K562 (cell line): ENCODE results near the gene HMGCL. TPM values are rescaled to one million over a fixed set of nuclear protein-coding genes. Genes with fewer than 3 reads are reported as not detected.

Experiments
- ARID1B ChIP-seq: fragments of 450-650 bp; IDR thresholded peaks from 2 replicates; pipeline ENCODE4 v1.6.1; 2016; ENCODE audit warnings: antibody characterized with exemption, mild to moderate bottlenecking, inconsistent platforms
- BRCA1 ChIP-seq, 2 experiments: fragments of 450-650 bp in 1 of 2; sonication (generic) in 1 of 2; formaldehyde crosslinking in 1 of 2; IDR thresholded peaks; 2 replicates each; pipeline versions ENCODE4 v1.5.0 to v1.6.1; 2017 to 2020; ENCODE audit warnings: mild to moderate bottlenecking in 1 of 2, missing genetic modification reagents in 1 of 2
- CREB1 ChIP-seq, 2 experiments: sonication (generic) in 1 of 2; formaldehyde crosslinking in 1 of 2; IDR thresholded peaks; 2 replicates each; pipeline versions ENCODE4 v1.6.1 to v1.8.0; 2012 to 2022; ENCODE audit warnings: inconsistent platforms in 1 of 2, mild to moderate bottlenecking in 1 of 2, missing genetic modification reagents in 1 of 2, moderate library complexity in 1 of 2
- CXXC5 ChIP-seq: fragments of 250-450 bp; sonication (Bioruptor Pico); IDR thresholded peaks from 2 replicates; pipeline ENCODE4 v1.8.0; 2022; ENCODE audit warnings: inconsistent platforms, mild to moderate bottlenecking, moderate library complexity
- EP400 ChIP-seq: fragments of 450-650 bp; IDR thresholded peaks from 2 replicates; pipeline ENCODE4 v1.6.1; 2017; ENCODE audit warnings: antibody characterized with exemption, mild to moderate bottlenecking, moderate library complexity
- HDAC8 ChIP-seq: fragments of 450-650 bp; IDR thresholded peaks from 2 replicates; pipeline ENCODE4 v1.6.1; 2016; ENCODE audit warnings: mild to moderate bottlenecking, missing genetic modification characterization, moderate library complexity, missing compliant biosample characterization
- HNRNPLL ChIP-seq: fragments of 200-400 bp; formaldehyde crosslinking; IDR thresholded peaks from 2 replicates; pipeline ENCODE4 v1.6.1; 2017; ENCODE audit warnings: low read length, low read depth, mild to moderate bottlenecking; ENCODE audit not compliant: poor library complexity, severe bottlenecking
- JUND ChIP-seq, 2 experiments: IDR thresholded peaks; 2 replicates in 1 of 2; 3 replicates in 1 of 2; pipeline ENCODE4 v1.6.1; 2011; ENCODE audit warnings: borderline replicate concordance in 2 of 2, low read depth in 2 of 2, low read length in 2 of 2, improper control_type of control experiment in 1 of 2, missing biosample characterization in 1 of 2, missing genetic modification characterization in 1 of 2, missing genetic modification reagents in 1 of 2
- KLF16 ChIP-seq: IDR thresholded peaks from 2 replicates; pipeline ENCODE4 v1.6.1; 2016; ENCODE audit warnings: antibody characterized with exemption
- MECOM ChIP-seq: fragments of 250-450 bp; sonication (Bioruptor Pico); IDR thresholded peaks from 2 replicates; pipeline ENCODE4 v1.8.0; 2022; ENCODE audit warnings: inconsistent platforms
- NEUROD1 ChIP-seq: fragments of 150-350 bp; IDR thresholded peaks from 2 replicates; pipeline ENCODE4 v1.6.1; 2014; ENCODE audit warnings: borderline replicate concordance, low read length, low read depth; ENCODE audit not compliant: partially characterized antibody
- PTBP1 ChIP-seq: fragments of 200-400 bp; formaldehyde crosslinking; IDR thresholded peaks from 2 replicates; pipeline ENCODE4 v1.6.1; 2017; ENCODE audit warnings: low read depth, low read length
- SMARCA5 ChIP-seq: fragments of 450-650 bp; IDR thresholded peaks from 2 replicates; pipeline ENCODE4 v1.6.1; 2016
- SREBF1 ChIP-seq: fragments of 150-350 bp; IDR thresholded peaks from 2 replicates; pipeline ENCODE4 v1.6.1; 2014; ENCODE audit warnings: antibody characterized with exemption, low read depth, low read length, borderline replicate concordance
- ZC3H4 ChIP-seq: sonication (generic); formaldehyde crosslinking; IDR thresholded peaks from 2 replicates; pipeline ENCODE4 v1.9.0; 2021; ENCODE audit warnings: missing genetic modification reagents, borderline replicate concordance
- ZNF764 ChIP-seq: fragments of 250-450 bp; sonication (Bioruptor Pico); IDR thresholded peaks from 2 replicates; pipeline ENCODE4 v1.4.0; 2020; ENCODE audit warnings: low read depth, mild to moderate bottlenecking, moderate library complexity
- polyA plus RNA-seq, 8 experiments: library from polyadenylated mRNA; depleted of rRNA in 4 of 8; stranded (reverse) in 5 of 8; unstranded in 3 of 8; fragments of >200 nt; fragmentation: Nextera tagmentation in 2 of 8; fragmentation: Illumina TruSeq in 1 of 8; extraction: Ambion mirVana in 2 of 8; extraction: Trizol in 1 of 8; gene quantifications; 2 replicates each; pipeline versions ENCODE4 v1.2.1 to v1.2.3, GENCODE V29; 2011 to 2014; ENCODE audit warnings: inconsistent platforms in 1 of 8, missing spikeins in 1 of 8
- total RNA-seq, 7 experiments: library from RNA; depleted of rRNA in 6 of 7; stranded (reverse); fragments of >200 nt in 6 of 7; fragmentation: Illumina TruSeq in 2 of 7; extraction: Trizol in 2 of 7; gene quantifications; 2 replicates each; pipeline versions ENCODE4 v1.2.1 to v1.2.3, GENCODE V29; 2011 to 2021; ENCODE audit warnings: low replicate concordance in 1 of 7
- TF ChIP-seq, protein P1 (sequence below): sonication (generic); formaldehyde crosslinking; IDR thresholded peaks from 2 replicates; pipeline ENCODE4 v1.8.1; 2023; ENCODE audit warnings: mild to moderate bottlenecking, missing genetic modification reagents
- TF ChIP-seq, protein P2 (sequence below): fragments of 200-400 bp; formaldehyde crosslinking; IDR thresholded peaks from 2 replicates; pipeline ENCODE4 v1.6.1; 2017; ENCODE audit warnings: mild to moderate bottlenecking, low read depth, low read length, moderate library complexity
- TF ChIP-seq, protein P3 (sequence below): fragments of 450-650 bp; formaldehyde crosslinking; conservative IDR thresholded peaks from 2 replicates; pipeline ENCODE4 v1.4.0; 2022; ENCODE audit warnings: mild to moderate bottlenecking, missing genetic modification characterization

HMGCL gene
- total and polyA plus RNA-seq, 9 of the 15 experiments (the other 6 are each of a cell fraction or from before 2014, with no cell fraction given), result 18.0 to 82.2 (median 24.2) TPM

DNA sequence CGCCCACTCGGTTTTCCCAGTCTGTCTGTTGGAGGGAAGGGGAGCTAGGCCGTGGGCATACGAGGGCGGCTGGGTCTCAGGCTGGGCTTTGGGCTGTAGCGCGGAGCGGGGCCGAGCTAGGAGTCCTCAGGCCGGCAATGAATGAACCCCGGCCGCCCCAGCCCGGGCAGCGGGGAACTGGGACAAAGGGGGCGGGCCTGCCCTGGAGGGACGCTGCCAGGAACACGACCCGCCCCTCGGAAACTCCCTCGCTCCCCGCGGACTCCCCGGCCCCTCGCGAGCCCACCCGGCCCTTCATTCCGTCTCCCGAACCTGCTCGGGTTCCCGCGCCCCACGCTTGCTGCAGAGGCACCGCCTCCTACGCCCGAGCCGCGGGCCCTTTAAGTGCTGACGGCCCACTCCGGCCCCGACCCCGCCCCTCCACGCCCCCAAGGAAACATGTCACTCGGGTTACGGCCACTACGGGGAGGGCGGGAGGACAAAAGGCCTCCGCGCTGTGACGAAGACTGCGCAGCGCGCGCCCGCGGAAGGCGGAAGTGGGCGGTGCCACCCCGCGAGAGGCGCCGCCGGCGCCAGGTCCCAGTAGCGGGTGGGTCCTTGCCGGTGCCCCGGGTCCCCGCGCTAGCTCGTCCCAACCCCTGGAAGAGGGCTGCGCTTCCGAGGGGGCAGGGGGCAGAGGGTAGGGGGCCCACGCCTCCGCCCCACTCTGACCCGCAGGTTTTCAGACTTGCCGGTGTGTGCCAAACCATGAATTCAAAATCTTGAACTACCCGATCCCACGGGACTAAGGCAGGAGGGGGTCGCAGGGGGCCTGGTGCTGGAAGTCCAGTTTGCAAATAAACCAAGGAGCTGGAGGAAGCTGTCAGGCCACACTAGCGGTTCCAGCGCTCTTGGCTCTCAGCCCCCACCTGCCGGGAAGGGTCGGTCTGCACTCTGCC, 24.6 kb downstream of the HMGCL start, which contains the start of gene GALE (continued):
- peak; percentile 90 for TF ChIP-seq NEUROD1
- TF ChIP-seq, protein P1, sequence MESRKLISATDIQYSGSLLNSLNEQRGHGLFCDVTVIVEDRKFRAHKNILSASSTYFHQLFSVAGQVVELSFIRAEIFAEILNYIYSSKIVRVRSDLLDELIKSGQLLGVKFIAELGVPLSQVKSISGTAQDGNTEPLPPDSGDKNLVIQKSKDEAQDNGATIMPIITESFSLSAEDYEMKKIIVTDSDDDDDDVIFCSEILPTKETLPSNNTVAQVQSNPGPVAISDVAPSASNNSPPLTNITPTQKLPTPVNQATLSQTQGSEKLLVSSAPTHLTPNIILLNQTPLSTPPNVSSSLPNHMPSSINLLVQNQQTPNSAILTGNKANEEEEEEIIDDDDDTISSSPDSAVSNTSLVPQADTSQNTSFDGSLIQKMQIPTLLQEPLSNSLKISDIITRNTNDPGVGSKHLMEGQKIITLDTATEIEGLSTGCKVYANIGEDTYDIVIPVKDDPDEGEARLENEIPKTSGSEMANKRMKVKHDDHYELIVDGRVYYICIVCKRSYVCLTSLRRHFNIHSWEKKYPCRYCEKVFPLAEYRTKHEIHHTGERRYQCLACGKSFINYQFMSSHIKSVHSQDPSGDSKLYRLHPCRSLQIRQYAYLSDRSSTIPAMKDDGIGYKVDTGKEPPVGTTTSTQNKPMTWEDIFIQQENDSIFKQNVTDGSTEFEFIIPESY (CRISPR knock-in tag), result peak; percentile 74
- peak; percentile 95 for TF ChIP-seq CXXC5 (CRISPR knock-in tag)
- TF ChIP-seq PTBP1, result 0 out of 2 replicates have a peak, but pooled peaks have one; percentile 58
- TF ChIP-seq, protein P2, sequence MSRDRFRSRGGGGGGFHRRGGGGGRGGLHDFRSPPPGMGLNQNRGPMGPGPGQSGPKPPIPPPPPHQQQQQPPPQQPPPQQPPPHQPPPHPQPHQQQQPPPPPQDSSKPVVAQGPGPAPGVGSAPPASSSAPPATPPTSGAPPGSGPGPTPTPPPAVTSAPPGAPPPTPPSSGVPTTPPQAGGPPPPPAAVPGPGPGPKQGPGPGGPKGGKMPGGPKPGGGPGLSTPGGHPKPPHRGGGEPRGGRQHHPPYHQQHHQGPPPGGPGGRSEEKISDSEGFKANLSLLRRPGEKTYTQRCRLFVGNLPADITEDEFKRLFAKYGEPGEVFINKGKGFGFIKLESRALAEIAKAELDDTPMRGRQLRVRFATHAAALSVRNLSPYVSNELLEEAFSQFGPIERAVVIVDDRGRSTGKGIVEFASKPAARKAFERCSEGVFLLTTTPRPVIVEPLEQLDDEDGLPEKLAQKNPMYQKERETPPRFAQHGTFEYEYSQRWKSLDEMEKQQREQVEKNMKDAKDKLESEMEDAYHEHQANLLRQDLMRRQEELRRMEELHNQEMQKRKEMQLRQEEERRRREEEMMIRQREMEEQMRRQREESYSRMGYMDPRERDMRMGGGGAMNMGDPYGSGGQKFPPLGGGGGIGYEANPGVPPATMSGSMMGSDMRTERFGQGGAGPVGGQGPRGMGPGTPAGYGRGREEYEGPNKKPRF, result no peak
- TF ChIP-seq, protein P3, sequence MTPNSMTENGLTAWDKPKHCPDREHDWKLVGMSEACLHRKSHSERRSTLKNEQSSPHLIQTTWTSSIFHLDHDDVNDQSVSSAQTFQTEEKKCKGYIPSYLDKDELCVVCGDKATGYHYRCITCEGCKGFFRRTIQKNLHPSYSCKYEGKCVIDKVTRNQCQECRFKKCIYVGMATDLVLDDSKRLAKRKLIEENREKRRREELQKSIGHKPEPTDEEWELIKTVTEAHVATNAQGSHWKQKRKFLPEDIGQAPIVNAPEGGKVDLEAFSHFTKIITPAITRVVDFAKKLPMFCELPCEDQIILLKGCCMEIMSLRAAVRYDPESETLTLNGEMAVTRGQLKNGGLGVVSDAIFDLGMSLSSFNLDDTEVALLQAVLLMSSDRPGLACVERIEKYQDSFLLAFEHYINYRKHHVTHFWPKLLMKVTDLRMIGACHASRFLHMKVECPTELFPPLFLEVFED, result 0 out of 2 replicates have a peak, but pooled peaks have one; percentile 2
- TF ChIP-seq KLF16, result peak; percentile 84
- TF ChIP-seq EP400, result peak; percentile 67
- TF ChIP-seq CREB1 (IDR thresholded peaks at IDR 0.05), result peak; percentile 92
- TF ChIP-seq CREB1 (CRISPR knock-in tag; IDR thresholded peaks at IDR 0.05), result peak; percentile 91
- peak; percentile 75; the same call in 1 of the 2 replicates for TF ChIP-seq SREBF1
- peak; percentile 33; the same call in 1 of the 2 replicates for TF ChIP-seq ZC3H4 (CRISPR knock-in tag)
- TF ChIP-seq MECOM (CRISPR knock-in tag), result no peak
- TF ChIP-seq BRCA1 (IDR thresholded peaks at IDR 0.05), result no peak
- 0 out of 2 replicates have a peak, but pooled peaks have one; percentile 25 for TF ChIP-seq BRCA1 (CRISPR knock-in tag; IDR thresholded peaks at IDR 0.05)
- TF ChIP-seq HNRNPLL, result peak; percentile 97
- peak; percentile 79 for TF ChIP-seq JUND (IDR thresholded peaks at IDR 0.05; ENCODE audit: borderline replicate concordance, low read depth, low read length)
- TF ChIP-seq JUND (tag; IDR thresholded peaks at IDR 0.05; ENCODE audit: borderline replicate concordance, low read depth, low read length), result no peak; the same call in 2 of the 3 replicates
- 0 out of 2 replicates have a peak, but pooled peaks have one; percentile 16 for TF ChIP-seq ARID1B
- no peak for TF ChIP-seq ZNF764
- no peak for TF ChIP-seq HDAC8 (tag)
- no peak for TF ChIP-seq SMARCA5
